Upper lobe of left lung (tissue), 4 donors: ENCODE data around the gene TRDMT1.

Experiments used
- POLR2A ChIP-seq, 4 donors: fragments of 450-650 bp; IDR thresholded peaks; one replicate each; pipeline ENCODE4 v1.5.1; 2016 to 2017; ENCODE audit warnings: antibody characterized with exemption in 4 of 4, mild to moderate bottlenecking in 2 of 4
- POLR2AphosphoS5 ChIP-seq, 2 donors: sonication (generic); formaldehyde crosslinking; IDR thresholded peaks; one replicate each; pipeline ENCODE4 v1.5.1; 2017; ENCODE audit warnings: antibody characterized with exemption in 2 of 2
- TF ChIP-seq, protein P1 (sequence below), 6 experiments: fragments of 450-650 bp in 4 of 6; fragments of 200-600 bp in 2 of 6; sonication (generic) in 2 of 6; IDR thresholded peaks; one replicate each; pipeline ENCODE4 v1.5.1; 2016 to 2019; ENCODE audit warnings: antibody characterized with exemption in 6 of 6

DNA sequence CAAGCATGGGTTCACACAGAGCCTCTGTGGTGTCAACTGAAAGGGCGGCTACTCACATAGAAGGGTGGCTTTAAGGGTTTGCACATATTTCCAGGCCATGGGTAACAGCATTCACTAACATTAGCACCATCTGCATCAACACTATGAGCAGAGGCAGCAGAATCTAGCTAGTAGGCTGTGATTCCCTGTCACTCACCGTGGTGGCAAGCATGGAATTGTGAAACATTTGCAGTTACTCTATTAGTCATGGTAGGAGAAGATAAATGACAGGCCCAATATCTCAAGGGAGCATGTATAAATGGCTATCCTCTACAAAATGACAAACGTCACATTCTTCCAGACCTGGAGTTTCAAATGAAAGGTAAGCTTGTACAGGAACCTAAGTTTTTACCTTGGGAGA, 39.7 kb downstream of the TRDMT1 start:
- TF ChIP-seq, protein P1, sequence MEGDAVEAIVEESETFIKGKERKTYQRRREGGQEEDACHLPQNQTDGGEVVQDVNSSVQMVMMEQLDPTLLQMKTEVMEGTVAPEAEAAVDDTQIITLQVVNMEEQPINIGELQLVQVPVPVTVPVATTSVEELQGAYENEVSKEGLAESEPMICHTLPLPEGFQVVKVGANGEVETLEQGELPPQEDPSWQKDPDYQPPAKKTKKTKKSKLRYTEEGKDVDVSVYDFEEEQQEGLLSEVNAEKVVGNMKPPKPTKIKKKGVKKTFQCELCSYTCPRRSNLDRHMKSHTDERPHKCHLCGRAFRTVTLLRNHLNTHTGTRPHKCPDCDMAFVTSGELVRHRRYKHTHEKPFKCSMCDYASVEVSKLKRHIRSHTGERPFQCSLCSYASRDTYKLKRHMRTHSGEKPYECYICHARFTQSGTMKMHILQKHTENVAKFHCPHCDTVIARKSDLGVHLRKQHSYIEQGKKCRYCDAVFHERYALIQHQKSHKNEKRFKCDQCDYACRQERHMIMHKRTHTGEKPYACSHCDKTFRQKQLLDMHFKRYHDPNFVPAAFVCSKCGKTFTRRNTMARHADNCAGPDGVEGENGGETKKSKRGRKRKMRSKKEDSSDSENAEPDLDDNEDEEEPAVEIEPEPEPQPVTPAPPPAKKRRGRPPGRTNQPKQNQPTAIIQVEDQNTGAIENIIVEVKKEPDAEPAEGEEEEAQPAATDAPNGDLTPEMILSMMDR (IDR thresholded peaks at IDR 0.05), result no peak
- TF ChIP-seq POLR2A (IDR thresholded peaks at IDR 0.05), result no peak
- TF ChIP-seq POLR2AphosphoS5 (IDR thresholded peaks at IDR 0.05), result no peak
